Smooth muscle cell (in vitro differentiated cells): ENCODE data around the gene CHTF18. TPM values are rescaled to one million over a fixed set of nuclear protein-coding genes. Genes with fewer than 3 reads are reported as not detected.

Source experiments
- DNase-seq: peaks from one replicate; lab custom pipeline; 2025; ENCODE audit not compliant: unreplicated experiment; lab: John Stamatoyannopoulos, UW
- H2AFZ ChIP-seq: fragments of 200-600 bp; sonication (generic); 2 replicates; pipeline ENCODE4 v1.6.0; 2016; ENCODE audit warnings: antibody characterized with exemption, low read depth, mild to moderate bottlenecking
- H3F3A ChIP-seq: fragments of 200-600 bp; sonication (generic); 2 replicates; pipeline ENCODE4 v1.6.0; 2017; ENCODE audit warnings: antibody characterized with exemption, low read depth
- H3K27ac ChIP-seq: fragments of 200-600 bp; sonication (generic); 2 replicates; pipeline ENCODE4 v1.5.1; 2016; ENCODE audit warnings: low read depth, mild to moderate bottlenecking
- H3K27me3 ChIP-seq: fragments of 200-600 bp; sonication (generic); 2 replicates; pipeline ENCODE4 v1.6.1; 2016; ENCODE audit warnings: low read depth, mild to moderate bottlenecking
- H3K36me3 ChIP-seq: fragments of 200-600 bp; sonication (generic); 2 replicates; pipeline ENCODE4 v1.5.1; 2016; ENCODE audit warnings: low read depth
- H3K4me1 ChIP-seq: fragments of 200-600 bp; sonication (generic); 2 replicates; pipeline ENCODE4 v1.5.1; 2016; ENCODE audit warnings: low read depth
- H3K4me2 ChIP-seq: fragments of 200-600 bp; sonication (generic); 2 replicates; pipeline ENCODE4 v1.6.0; 2016; ENCODE audit warnings: mild to moderate bottlenecking
- H3K4me3 ChIP-seq: fragments of 200-600 bp; sonication (generic); 2 replicates; pipeline ENCODE4 v1.5.1; 2016; ENCODE audit warnings: mild to moderate bottlenecking
- H3K79me2 ChIP-seq: fragments of 200-600 bp; sonication (generic); 2 replicates; pipeline ENCODE4 v1.6.0; 2016; ENCODE audit warnings: low read depth, mild to moderate bottlenecking
- H3K9ac ChIP-seq: fragments of 200-600 bp; sonication (generic); 2 replicates; pipeline ENCODE4 v1.6.0; 2016; ENCODE audit warnings: low read depth
- H3K9me3 ChIP-seq: fragments of 200-600 bp; sonication (generic); replicated peaks from 2 replicates; pipeline ENCODE4 v1.5.1; 2016; ENCODE audit warnings: low read depth
- H4K20me1 ChIP-seq: fragments of 200-600 bp; sonication (generic); 2 replicates; pipeline ENCODE4 v1.6.0; 2016; ENCODE audit warnings: low read depth
- CTCF ChIP-seq: fragments of 200-600 bp; sonication (generic); IDR thresholded peaks from 2 replicates; pipeline ENCODE4 v1.5.1; 2017; ENCODE audit warnings: borderline replicate concordance, mild to moderate bottlenecking, antibody characterized with exemption; ENCODE audit not compliant: insufficient read depth, poor library complexity, severe bottlenecking
- WGBS: methylation state at CpG from one replicate; pipeline ENCODE4 v1.1.7; 2016; ENCODE audit warnings: low lambda C conversion rate; 5-methylcytosine and 5-hydroxymethylcytosine counted together
- polyA plus RNA-seq: library from polyadenylated mRNA; unstranded; fragments of >200 nt; fragmentation: Nextera tagmentation; extraction: Ambion mirVana; gene quantifications from 2 replicates; pipeline ENCODE4 v1.2.1, GENCODE V29; 2016
- total RNA-seq: library from RNA; depleted of rRNA; stranded (reverse); fragments of >200 nt; gene quantifications from 2 replicates; pipeline ENCODE4 v1.2.3, GENCODE V29; 2014

The CHTF18 gene
- total and polyA plus RNA-seq, 2 experiments from 2014 or later: 27.2 to 33.2 TPM

DNA sequence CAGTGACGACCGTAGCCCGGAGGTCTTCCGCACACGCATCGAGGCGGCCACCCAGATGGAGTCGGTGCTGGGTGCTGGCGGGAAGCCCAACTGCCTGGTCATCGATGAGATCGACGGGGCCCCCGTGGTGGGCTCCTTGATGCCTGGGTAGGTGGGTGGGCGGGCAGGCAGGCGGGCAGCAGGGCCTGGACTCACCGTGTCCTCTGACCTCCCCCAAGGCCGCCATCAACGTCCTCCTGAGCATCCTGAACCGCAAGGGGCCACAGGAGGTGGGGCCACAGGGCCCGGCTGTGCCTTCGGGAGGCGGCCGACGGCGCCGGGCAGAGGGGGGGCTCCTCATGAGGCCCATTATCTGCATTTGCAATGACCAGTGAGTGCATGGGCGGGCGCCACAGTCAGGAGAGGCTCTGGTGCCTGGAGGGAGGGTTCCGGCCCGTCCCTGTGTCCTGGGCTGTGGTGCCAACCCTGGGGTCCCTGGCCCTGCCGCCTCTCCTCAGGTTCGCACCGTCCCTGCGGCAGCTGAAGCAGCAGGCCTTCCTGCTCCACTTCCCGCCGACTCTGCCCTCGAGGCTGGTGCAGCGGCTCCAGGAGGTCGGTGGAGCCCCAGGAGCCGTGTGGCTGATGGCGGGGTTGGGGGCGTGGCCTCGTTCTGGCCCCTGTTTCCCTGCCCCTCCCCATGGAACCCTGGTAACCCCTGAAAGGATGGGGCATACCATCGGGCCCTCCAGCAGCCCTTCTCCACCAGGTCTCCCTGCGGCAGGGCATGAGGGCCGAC, 4.0 kb downstream of the CHTF18 start:
- H3K27ac ChIP-seq: no peak overlapping the region
- H3K4me2 ChIP-seq: no peak overlapping the region
- 96% methylated on average over 45 of the region's 46 CpGs for WGBS
- TF ChIP-seq CTCF: no peak
- DNase-seq: no peak
- peaks cover 7% of the 10 kb centered on the region for H3K79me2 ChIP-seq
- no peak overlapping the region for H2AFZ ChIP-seq
- H3K9ac ChIP-seq: no peak overlapping the region
- H3K9me3 ChIP-seq: no peaks in the 10 kb centered on the region
- H3K4me1 ChIP-seq: peaks cover 9% of the 10 kb centered on the region
- H3K36me3 ChIP-seq: no peaks in the 10 kb centered on the region
- H3F3A ChIP-seq: no peaks in the 10 kb centered on the region
- no peak overlapping the region for H3K4me3 ChIP-seq
- H3K27me3 ChIP-seq: no peaks in the 10 kb centered on the region
- H4K20me1 ChIP-seq: peaks cover 5% of the 10 kb centered on the region

DNA sequence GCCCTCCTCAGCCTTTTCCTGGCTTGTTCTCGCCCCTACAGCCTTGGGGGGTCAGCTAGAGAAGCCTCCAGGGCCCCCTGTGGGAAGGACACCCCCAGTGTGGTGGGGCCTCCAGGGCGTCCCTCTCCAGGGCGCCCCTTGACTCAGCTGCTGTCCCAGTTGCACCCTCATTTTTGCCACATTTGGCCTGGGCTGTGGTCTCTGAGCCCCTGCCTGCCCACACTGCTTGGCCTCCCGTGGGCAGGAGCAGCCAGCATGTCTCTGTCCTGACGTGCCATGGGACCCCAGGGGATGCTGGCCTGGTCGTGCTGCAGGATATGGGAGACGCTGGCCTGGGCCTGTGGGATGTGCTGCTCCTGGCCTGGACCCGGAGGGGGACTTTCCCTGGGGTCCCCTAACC, 5.0 kb downstream of the CHTF18 start:
- Histone ChIP-seq H3K4me2 (no peak overlapping the region), H2AFZ (no peak overlapping the region), H3K9ac (no peak overlapping the region), H3F3A (no peaks in the 10 kb centered on the region), H3K27me3 (no peaks in the 10 kb centered on the region), H3K79me2 (no peaks in the 10 kb centered on the region), H3K27ac (no peak overlapping the region), H3K9me3 (no peaks in the 10 kb centered on the region), H4K20me1 (no peaks in the 10 kb centered on the region), H3K4me1 (peaks cover 6% of the 10 kb centered on the region), H3K4me3 (no peak overlapping the region), H3K36me3 (no peaks in the 10 kb centered on the region)
- no peak for DNase-seq
- no peak for TF ChIP-seq CTCF
- 93% methylated on average over 8 of the region's 8 CpGs for WGBS

DNA sequence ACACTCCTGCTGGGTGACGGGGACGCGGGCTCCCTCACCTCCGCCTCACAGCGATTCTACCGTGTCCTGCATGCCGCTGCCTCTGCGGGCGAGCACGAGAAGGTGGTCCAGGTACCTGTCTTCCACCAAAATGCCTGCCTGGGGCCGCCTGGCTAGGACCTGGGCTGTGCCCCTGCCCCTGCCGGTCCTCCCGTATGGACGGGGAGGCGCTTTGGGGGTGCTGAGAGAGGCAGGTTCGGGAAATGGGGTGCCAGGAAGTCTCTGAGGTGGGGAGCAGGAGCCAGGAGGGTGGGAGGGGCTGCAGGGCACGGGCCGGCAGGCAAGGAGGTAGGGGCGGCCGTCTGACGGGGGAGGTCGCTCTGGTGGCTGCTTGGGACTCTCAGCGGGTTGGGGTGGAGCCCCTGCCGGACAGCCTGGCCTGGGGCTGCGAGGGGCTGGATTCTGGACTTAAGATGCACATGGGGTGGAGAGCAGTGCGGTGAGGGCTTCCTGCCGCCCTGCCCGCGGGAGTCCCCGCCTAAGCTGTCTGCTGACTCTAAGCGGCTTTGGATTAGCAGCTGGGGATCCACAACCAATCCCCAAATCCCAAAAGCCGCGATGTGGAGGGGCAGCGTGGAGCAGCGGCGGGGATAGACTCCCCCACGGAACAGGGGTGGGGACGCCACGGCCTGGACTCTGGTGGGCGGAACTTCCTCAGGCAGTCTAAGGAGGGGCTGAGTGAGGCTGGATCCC, 5.8 kb downstream of the CHTF18 start:
- Histone ChIP-seq H3K9me3 (no peaks in the 10 kb centered on the region), H4K20me1 (no peaks in the 10 kb centered on the region), H3K4me1 (peaks cover 2% of the 10 kb centered on the region), H3K9ac (no peak overlapping the region), H2AFZ (no peak overlapping the region), H3K4me3 (no peak overlapping the region), H3F3A (no peaks in the 10 kb centered on the region), H3K4me2 (no peak overlapping the region), H3K79me2 (no peaks in the 10 kb centered on the region), H3K27me3 (peaks cover 4% of the 10 kb centered on the region), H3K36me3 (no peaks in the 10 kb centered on the region), H3K27ac (no peak overlapping the region)
- 95% methylated on average over 36 of the region's 40 CpGs for WGBS
- no peak for DNase-seq
- no peak for TF ChIP-seq CTCF
